ENCODE results near the gene ATP6V1G1.

ATP6V1G1 gene

GRCh38 chr9:114613087-114613486 is 25.5 kb downstream of the ATP6V1G1 start:
- DNase-seq: no peak

- DNase-seq: no peak
Measured at GRCh38 chr9:114613919-114614318, 26.4 kb downstream of the ATP6V1G1 start.

- no peak for DNase-seq
Measured at GRCh38 chr9:114614373-114614772, 26.8 kb downstream of the ATP6V1G1 start.

- DNase-seq: peak in 1 of 4 experiments; percentile 8
Measured at GRCh38 chr9:114616684-114617520, 29.3 kb downstream of the ATP6V1G1 start.

GRCh38 chr9:114619191-114619761 is 31.7 kb downstream of the ATP6V1G1 start:
- DNase-seq: no peak

GRCh38 chr9:114621561-114621960 is 34.0 kb downstream of the ATP6V1G1 start:
- no peak for DNase-seq

- DNase-seq: no peak
Measured at GRCh38 chr9:114621975-114622609, 34.5 kb downstream of the ATP6V1G1 start.

- DNase-seq: no peak
Measured at GRCh38 chr9:114624677-114625076, 37.1 kb downstream of the ATP6V1G1 start.

GRCh38 chr9:114626415-114627020 is 38.9 kb downstream of the ATP6V1G1 start:
- no peak for DNase-seq

GRCh38 chr9:114627553-114627952 is 40.0 kb downstream of the ATP6V1G1 start:
- DNase-seq: no peak

- DNase-seq: no peak
Measured at GRCh38 chr9:114629563-114630090, 42.1 kb downstream of the ATP6V1G1 start.

GRCh38 chr9:114631166-114631565 is 43.6 kb downstream of the ATP6V1G1 start:
- no peak for DNase-seq

- DNase-seq: no peak
Measured at GRCh38 chr9:114633438-114634089, 46.0 kb downstream of the ATP6V1G1 start.

GRCh38 chr9:114634387-114634786 is 46.8 kb downstream of the ATP6V1G1 start:
- no peak for DNase-seq

GRCh38 chr9:114638404-114638803 is 50.8 kb downstream of the ATP6V1G1 start:
- DNase-seq: no peak

- DNase-seq: no peak
Measured at GRCh38 chr9:114641967-114642366, 54.4 kb downstream of the ATP6V1G1 start.

GRCh38 chr9:114643001-114643400 is 55.4 kb downstream of the ATP6V1G1 start:
- no peak for DNase-seq

GRCh38 chr9:114643896-114644295 is 56.3 kb downstream of the ATP6V1G1 start:
- no peak for DNase-seq

Measured in activated CD4-positive, CD25-positive, alpha-beta regulatory T cell (primary cell).